H9 (cell line): ENCODE data around the gene DOCK11. TPM values are rescaled to one million over a fixed set of nuclear protein-coding genes. Genes with fewer than 3 reads are reported as not detected.

ENCODE experiments used
- DNase-seq: peaks from one replicate; pipeline ENCODE4 v3.0.0-alpha.2; 2017
- H2AFZ ChIP-seq: one replicate; pipeline ENCODE4 v1.6.1; 2013; ENCODE audit warnings: mild to moderate bottlenecking, low read length, control low read depth, moderate library complexity
- H2AK5ac ChIP-seq: 2 replicates; pipeline ENCODE4 v1.6.1; 2013; ENCODE audit warnings: low read length, control low read depth, mixed read lengths; ENCODE audit not compliant: insufficient read length
- H2BK120ac ChIP-seq: one replicate; pipeline ENCODE4 v1.6.1; 2013; ENCODE audit warnings: low read depth, mild to moderate bottlenecking, low read length, control low read depth, inconsistent platforms; ENCODE audit not compliant: poor library complexity, severe bottlenecking
- H2BK12ac ChIP-seq: 2 replicates; pipeline ENCODE4 v1.6.1; 2013; ENCODE audit warnings: low read length, control low read depth, mixed read lengths, low read depth; ENCODE audit not compliant: insufficient read length
- H2BK15ac ChIP-seq: 2 replicates; pipeline ENCODE4 v1.6.1; 2013; ENCODE audit warnings: low read depth, low read length, control low read depth
- H2BK20ac ChIP-seq: one replicate; pipeline ENCODE4 v1.6.1; 2013; ENCODE audit warnings: low read depth, mild to moderate bottlenecking, low read length, control low read depth, inconsistent platforms; ENCODE audit not compliant: poor library complexity, severe bottlenecking
- H2BK5ac ChIP-seq: 2 replicates; pipeline ENCODE4 v1.6.1; 2013; ENCODE audit warnings: low read length, control low read depth, mixed read lengths; ENCODE audit not compliant: insufficient read length
- H3K14ac ChIP-seq: 2 replicates; pipeline ENCODE4 v1.6.1; 2013; ENCODE audit warnings: low read length, control low read depth; ENCODE audit not compliant: insufficient read depth
- H3K18ac ChIP-seq: 2 replicates; pipeline ENCODE4 v1.6.1; 2013; ENCODE audit warnings: low read depth, mild to moderate bottlenecking, mixed read lengths, low read length, control low read depth; ENCODE audit not compliant: insufficient read length
- H3K23ac ChIP-seq: 2 replicates; pipeline ENCODE4 v1.6.1; 2013; ENCODE audit warnings: low read length, control low read depth, mixed read lengths, low read depth; ENCODE audit not compliant: insufficient read length
- H3K23me2 ChIP-seq: 2 replicates; pipeline ENCODE4 v1.6.1; 2013; ENCODE audit warnings: low read depth, mild to moderate bottlenecking, mixed read lengths, low read length, control low read depth; ENCODE audit not compliant: insufficient read length, poor library complexity, severe bottlenecking
- H3K27ac ChIP-seq: 2 replicates; pipeline ENCODE4 v1.5.1; 2013; ENCODE audit warnings: low read length, control low read depth, mixed read lengths, low read depth; ENCODE audit not compliant: insufficient read length
- H3K27me3 ChIP-seq: 2 replicates; pipeline ENCODE4 v1.6.1; 2013; ENCODE audit warnings: low read length, control low read depth, inconsistent platforms; ENCODE audit not compliant: insufficient read depth
- H3K4ac ChIP-seq: 2 replicates; pipeline ENCODE4 v1.6.1; 2013; ENCODE audit warnings: low read depth, mild to moderate bottlenecking, control low read depth, inconsistent platforms, low read length, moderate library complexity
- H3K4me1 ChIP-seq: 2 replicates; pipeline ENCODE4 v1.6.1; 2013; ENCODE audit warnings: low read length, control low read depth, inconsistent platforms; ENCODE audit not compliant: insufficient read depth
- H3K4me2 ChIP-seq: 2 replicates; pipeline ENCODE4 v1.6.1; 2013; ENCODE audit warnings: low read length, control low read depth, mixed read lengths; ENCODE audit not compliant: insufficient read length, insufficient read depth
- H3K56ac ChIP-seq: 2 replicates; pipeline ENCODE4 v1.6.1; 2013; ENCODE audit warnings: low read depth, mild to moderate bottlenecking, mixed read lengths, low read length, control low read depth; ENCODE audit not compliant: insufficient read length
- H3K79me1 ChIP-seq: 2 replicates; pipeline ENCODE4 v1.6.1; 2013; ENCODE audit warnings: low read depth, mild to moderate bottlenecking, moderate library complexity, low read length, control low read depth, inconsistent platforms; ENCODE audit not compliant: insufficient read depth, poor library complexity, severe bottlenecking
- H3K79me2 ChIP-seq: 2 replicates; pipeline ENCODE4 v1.6.1; 2013; ENCODE audit warnings: low read length, control low read depth, inconsistent platforms; ENCODE audit not compliant: insufficient read depth
- H3K9ac ChIP-seq: 2 replicates; pipeline ENCODE4 v1.6.1; 2013; ENCODE audit warnings: low read length, control low read depth, mixed read lengths; ENCODE audit not compliant: insufficient read length; ENCODE audit errors: extremely low read depth
- H3K9me3 ChIP-seq: one replicate; pipeline ENCODE4 v1.6.1; 2013; ENCODE audit warnings: low read depth, low read length, inconsistent platforms; ENCODE audit not compliant: control insufficient read depth
- H3T11ph ChIP-seq: one replicate; pipeline ENCODE4 v1.6.1; 2013; ENCODE audit warnings: mild to moderate bottlenecking, low read length, control low read depth, inconsistent platforms
- H4K20me1 ChIP-seq: one replicate; pipeline ENCODE4 v1.6.1; 2013; ENCODE audit not compliant: control insufficient read depth, insufficient read length, insufficient read depth
- H4K5ac ChIP-seq: 2 replicates; pipeline ENCODE4 v1.6.1; 2013; ENCODE audit warnings: low read depth, mild to moderate bottlenecking, mixed read lengths, low read length, control low read depth; ENCODE audit not compliant: insufficient read length
- H4K8ac ChIP-seq: replicated peaks from 2 replicates; pipeline ENCODE4 v1.6.1; 2013; ENCODE audit warnings: low read length, control low read depth, mixed read lengths, low read depth; ENCODE audit not compliant: insufficient read length
- H4K91ac ChIP-seq: 2 replicates; pipeline ENCODE4 v1.6.1; 2013; ENCODE audit warnings: low read depth, mild to moderate bottlenecking, moderate library complexity, mixed read lengths, low read length, control low read depth; ENCODE audit not compliant: insufficient read length
- H3K27ac Mint-ChIP-seq, 3 experiments: 2 replicates in 2 of 3; 3 replicates in 1 of 3; pipeline ENCODE4 v1.8.0; 2020 to 2021; ENCODE audit warnings: mixed read lengths in 3 of 3, mild to moderate bottlenecking in 1 of 3, moderate library complexity in 1 of 3
- H3K27me3 Mint-ChIP-seq: 2 replicates; pipeline ENCODE4 v1.8.0; 2021; ENCODE audit warnings: low read depth, mild to moderate bottlenecking, moderate library complexity, mixed read lengths
- H3K36me3 Mint-ChIP-seq, 3 experiments: 2 replicates in 2 of 3; 3 replicates in 1 of 3; pipeline ENCODE4 v1.8.0; 2020 to 2021; ENCODE audit warnings: low read depth in 3 of 3, mixed read lengths in 3 of 3; ENCODE audit not compliant: insufficient read depth in 1 of 3
- H3K4me1 Mint-ChIP-seq, 2 experiments: 2 replicates each; pipeline ENCODE4 v1.8.0; 2020; ENCODE audit warnings: mixed read lengths in 2 of 2
- H3K4me3 Mint-ChIP-seq, 2 experiments: 2 replicates in 1 of 2; 3 replicates in 1 of 2; pipeline ENCODE4 v1.8.0; 2020 to 2021; ENCODE audit warnings: mild to moderate bottlenecking in 2 of 2, mixed read lengths in 2 of 2, moderate library complexity in 1 of 2
- H3K9me3 Mint-ChIP-seq, 2 experiments: 2 replicates in 1 of 2; 3 replicates in 1 of 2; pipeline ENCODE4 v1.8.0; 2020; ENCODE audit warnings: mild to moderate bottlenecking in 2 of 2, mixed read lengths in 2 of 2, moderate library complexity in 1 of 2
- WGBS: extraction: QIAGEN DNeasy Blood & Tissue Kit; methylation state at CpG from one replicate; pipeline ENCODE4 v1.1.7; 2013; ENCODE audit warnings: missing lambda C conversion rate, low lambda C conversion rate, mixed read lengths; ENCODE audit not compliant: insufficient read length; ENCODE audit errors: extremely low coverage; 5-methylcytosine and 5-hydroxymethylcytosine counted together
- total RNA-seq: library from RNA; stranded (reverse); gene quantifications from 2 replicates; pipeline ENCODE4 v1.2.1, GENCODE V29; 2021
- TF ChIP-seq, protein P1 (sequence below): fragments of 200-600 bp; sonication (generic); conservative IDR thresholded peaks from 3 replicates; pipeline ENCODE4 v1.8.0; 2021; ENCODE audit warnings: antibody characterized with exemption, mild to moderate bottlenecking

Gene DOCK11
- total RNA-seq, 1 experiment from 2014 or later: 6.2 TPM

DNA sequence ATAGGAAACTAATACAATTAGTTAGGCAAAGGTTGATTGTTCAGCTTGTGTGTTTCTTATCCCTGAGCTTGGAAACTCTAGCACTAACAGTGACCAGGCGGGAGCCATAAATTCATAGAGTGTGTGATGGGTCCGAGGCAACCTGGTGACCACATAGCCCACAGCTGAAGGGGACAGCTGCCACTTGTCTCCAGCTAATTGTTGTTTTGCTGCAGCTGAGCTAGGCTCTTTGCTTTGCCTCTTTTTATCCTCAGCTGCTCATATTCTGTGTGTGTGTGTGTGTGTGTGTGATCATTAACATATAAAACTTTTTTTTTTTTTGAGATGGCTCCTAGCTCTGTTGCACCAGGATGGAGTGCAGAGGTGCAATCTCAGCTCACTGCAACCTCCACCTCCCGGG lies 53.2 kb downstream of the DOCK11 start:
- H3K23ac ChIP-seq: no peak overlapping the region
- H3K9me3 ChIP-seq: peaks cover 24% of the 10 kb centered on the region
- H3K23me2 ChIP-seq: no peaks in the 10 kb centered on the region
- Mint-ChIP-seq H3K4me3 (no peak overlapping the region), H3K36me3 (peaks cover 0 to 4% (median 3%) of the 10 kb centered on the region in 3 experiments; a peak in 2 of 7 replicates), H3K4me1 (no peaks in the 10 kb centered on the region), H3K9me3 (peaks cover 2 to 70% of the 10 kb centered on the region in 2 experiments; a peak in 3 of 5 replicates), H3K27me3 (no peaks in the 10 kb centered on the region), H3K27ac (no peak overlapping the region)
- no peaks in the 10 kb centered on the region for H3K4me1 ChIP-seq
- H3K4me2 ChIP-seq: no peak overlapping the region
- H3T11ph ChIP-seq: no peak overlapping the region
- no peak overlapping the region for H2BK20ac ChIP-seq
- H3K27ac ChIP-seq: no peak overlapping the region
- no peak overlapping the region for H3K18ac ChIP-seq
- no peak overlapping the region for H3K56ac ChIP-seq
- H3K79me2 ChIP-seq: no peaks in the 10 kb centered on the region
- H3K27me3 ChIP-seq: no peaks in the 10 kb centered on the region
- no peak overlapping the region for H4K91ac ChIP-seq
- H3K14ac ChIP-seq: no peak overlapping the region
- no peaks in the 10 kb centered on the region for H3K79me1 ChIP-seq
- no peak overlapping the region for H3K4ac ChIP-seq
- H4K8ac ChIP-seq: no peak overlapping the region
- H2AK5ac ChIP-seq: no peak overlapping the region
- H2BK12ac ChIP-seq: no peak overlapping the region
- no peak overlapping the region for H3K9ac ChIP-seq
- TF ChIP-seq, protein P1, sequence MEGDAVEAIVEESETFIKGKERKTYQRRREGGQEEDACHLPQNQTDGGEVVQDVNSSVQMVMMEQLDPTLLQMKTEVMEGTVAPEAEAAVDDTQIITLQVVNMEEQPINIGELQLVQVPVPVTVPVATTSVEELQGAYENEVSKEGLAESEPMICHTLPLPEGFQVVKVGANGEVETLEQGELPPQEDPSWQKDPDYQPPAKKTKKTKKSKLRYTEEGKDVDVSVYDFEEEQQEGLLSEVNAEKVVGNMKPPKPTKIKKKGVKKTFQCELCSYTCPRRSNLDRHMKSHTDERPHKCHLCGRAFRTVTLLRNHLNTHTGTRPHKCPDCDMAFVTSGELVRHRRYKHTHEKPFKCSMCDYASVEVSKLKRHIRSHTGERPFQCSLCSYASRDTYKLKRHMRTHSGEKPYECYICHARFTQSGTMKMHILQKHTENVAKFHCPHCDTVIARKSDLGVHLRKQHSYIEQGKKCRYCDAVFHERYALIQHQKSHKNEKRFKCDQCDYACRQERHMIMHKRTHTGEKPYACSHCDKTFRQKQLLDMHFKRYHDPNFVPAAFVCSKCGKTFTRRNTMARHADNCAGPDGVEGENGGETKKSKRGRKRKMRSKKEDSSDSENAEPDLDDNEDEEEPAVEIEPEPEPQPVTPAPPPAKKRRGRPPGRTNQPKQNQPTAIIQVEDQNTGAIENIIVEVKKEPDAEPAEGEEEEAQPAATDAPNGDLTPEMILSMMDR: no peak
- no peak for DNase-seq
- no peak overlapping the region for H4K5ac ChIP-seq
- no peaks in the 10 kb centered on the region for H4K20me1 ChIP-seq
- H2BK15ac ChIP-seq: no peak overlapping the region
- no peak overlapping the region for H2BK5ac ChIP-seq
- H2AFZ ChIP-seq: no peak overlapping the region
- no peak overlapping the region for H2BK120ac ChIP-seq
- WGBS: no CpG with 5 or more reads among the region's 3 CpGs
